Naive thymus-derived CD4-positive, alpha-beta T cell (primary cell): Measurements from ENCODE around the gene CAPZA2. TPM values are rescaled to one million over a fixed set of nuclear protein-coding genes. Genes with fewer than 3 reads are reported as not detected.

Source experiments
- ATAC-seq: fragments of 150-1000 bp; cut with Tn5 transposase; 2 replicates; pipeline ENCODE4 v1.10.0; 2021; ENCODE audit warnings: mild to moderate bottlenecking, moderate library complexity
- CTCF ChIA-PET: fragments of 350-600 bp; sonication (Branson Sonifier 250); formaldehyde crosslinking; loops from one replicate; lab custom pipeline; 2021; ENCODE audit warnings: antibody characterized with exemption; lab: Charles Lee
- POLR2A ChIA-PET: fragments of 350-600 bp; sonication (Branson Sonifier 250); formaldehyde crosslinking; loops from one replicate; lab custom pipeline; 2021; ENCODE audit warnings: antibody characterized with exemption, inconsistent platforms; lab: Charles Lee
- DNase-seq, 9 donors: peaks; one replicate each; pipeline versions ENCODE4 v3.0.0 to v3.0.0-alpha.2; 2020 to 2022; ENCODE audit warnings: mixed read lengths in 1 of 9
- H3K27ac ChIP-seq: one replicate; pipeline ENCODE4 v1.7.0; 2013; ENCODE audit warnings: mild to moderate bottlenecking, low read depth, low read length, moderate library complexity
- H3K27me3 ChIP-seq, 2 donors: one replicate each; pipeline ENCODE4 v1.7.0; 2013; ENCODE audit warnings: low read length in 2 of 2, mild to moderate bottlenecking in 2 of 2, moderate library complexity in 2 of 2; ENCODE audit not compliant: control insufficient read depth in 2 of 2, insufficient read depth in 2 of 2
- H3K36me3 ChIP-seq, 3 experiments: 1 replicate in 2 of 3; 2 replicates in 1 of 3; pipeline ENCODE4 v1.7.0; 2013; ENCODE audit warnings: low read length in 3 of 3, mild to moderate bottlenecking in 3 of 3, moderate library complexity in 1 of 3; ENCODE audit not compliant: insufficient read depth in 3 of 3, control insufficient read depth in 2 of 3
- H3K4me1 ChIP-seq, 2 donors: one replicate each; pipeline ENCODE4 v1.7.0; 2013; ENCODE audit warnings: low read length in 2 of 2, mild to moderate bottlenecking in 2 of 2, moderate library complexity in 1 of 2; ENCODE audit not compliant: control insufficient read depth in 2 of 2, insufficient read depth in 2 of 2
- H3K4me3 ChIP-seq: 2 replicates; pipeline ENCODE4 v1.7.0; 2013; ENCODE audit warnings: mild to moderate bottlenecking, low read length
- H3K9me3 ChIP-seq, 3 experiments: 1 replicate in 2 of 3; 2 replicates in 1 of 3; pipeline ENCODE4 v1.7.0; 2013; ENCODE audit warnings: low read length in 3 of 3; ENCODE audit not compliant: control insufficient read depth in 2 of 3
- H3K27ac Mint-ChIP-seq, 9 donors: one replicate each; pipeline ENCODE4 v1.8.0; 2020 to 2022; ENCODE audit warnings: mixed read lengths in 9 of 9, mild to moderate bottlenecking in 8 of 9, moderate library complexity in 5 of 9, inconsistent platforms in 2 of 9
- H3K27me3 Mint-ChIP-seq, 5 donors: one replicate each; pipeline ENCODE4 v1.8.0; 2021 to 2022; ENCODE audit warnings: mixed read lengths in 5 of 5, mild to moderate bottlenecking in 1 of 5
- H3K36me3 Mint-ChIP-seq, 5 donors: one replicate each; pipeline ENCODE4 v1.8.0; 2020 to 2022; ENCODE audit warnings: mixed read lengths in 5 of 5, mild to moderate bottlenecking in 3 of 5, inconsistent platforms in 1 of 5
- H3K4me1 Mint-ChIP-seq, 7 donors: one replicate each; pipeline ENCODE4 v1.8.0; 2020 to 2022; ENCODE audit warnings: mixed read lengths in 7 of 7, mild to moderate bottlenecking in 3 of 7, inconsistent platforms in 1 of 7
- H3K4me3 Mint-ChIP-seq, 10 donors: one replicate each; pipeline ENCODE4 v1.8.0; 2020 to 2022; ENCODE audit warnings: mild to moderate bottlenecking in 10 of 10, mixed read lengths in 10 of 10, moderate library complexity in 6 of 10, inconsistent platforms in 2 of 10
- H3K9me3 Mint-ChIP-seq, 11 donors: one replicate each; pipeline ENCODE4 v1.8.0; 2020 to 2022; ENCODE audit warnings: mixed read lengths in 11 of 11, mild to moderate bottlenecking in 4 of 11, inconsistent platforms in 1 of 11, moderate library complexity in 1 of 11
- intact Hi-C, 2 donors: fragments of 100-400 bp; cut with micrococcal nuclease; formaldehyde crosslinking; loops; one replicate each; pipeline ENCODE4 v1.15.1; 2023
- polyA plus RNA-seq, 2 donors: library from polyadenylated mRNA; unstranded; fragments of 300-500 nt; fragmentation: Illumina TruSeq; gene quantifications; one replicate each; pipeline ENCODE4 v1.2.3, GENCODE V29; 2021
- total RNA-seq, 6 experiments: library from RNA in 5 of 6; stranded (reverse) in 5 of 6; gene quantifications; 1 replicate in 5 of 6; 2 replicates in 1 of 6; pipeline ENCODE4 v1.2.3 and lab custom pipeline; 2021 to 2026

Gene CAPZA2
- total and polyA plus RNA-seq, 7 experiments from 2014 or later = 86.2 to 191 (median 118) TPM

DNA sequence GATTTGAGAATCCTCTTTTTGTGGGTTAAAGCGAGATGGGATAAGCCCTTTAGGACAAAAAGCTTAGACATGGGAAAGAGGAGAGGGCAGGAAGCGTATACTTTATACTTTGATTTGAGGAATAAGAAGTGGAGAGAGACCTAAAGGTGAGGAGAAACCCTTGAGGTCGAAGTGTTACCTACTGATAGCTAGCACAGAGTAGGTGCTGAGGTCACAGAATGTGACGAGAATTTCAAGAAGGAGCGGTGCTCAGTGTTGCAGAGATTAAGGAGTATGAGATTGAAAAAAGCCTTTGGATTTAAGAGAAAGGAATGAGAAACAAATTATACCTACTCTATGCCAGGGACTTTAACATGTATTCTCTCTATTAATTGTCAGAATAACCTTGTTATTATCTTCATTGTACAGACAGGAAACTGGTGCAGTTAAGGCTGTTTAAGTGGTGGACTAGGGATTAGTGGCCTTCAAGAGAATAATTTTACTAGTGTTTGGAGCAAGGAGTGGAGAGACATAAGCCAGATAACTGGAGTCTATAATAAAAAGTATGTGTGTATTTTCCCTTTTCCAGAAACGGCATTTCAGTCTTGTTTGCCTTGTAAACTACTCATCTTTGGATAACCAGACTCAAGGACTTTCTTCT, 8.8 kb downstream of the CAPZA2 start:
- Histone ChIP-seq H3K9me3 (no peaks in the 10 kb centered on the region), H3K27me3 (no peaks in the 10 kb centered on the region), H3K27ac (no peak overlapping the region), H3K4me1 (peaks cover 25 to 65% of the 10 kb centered on the region in 2 donors), H3K4me3 (no peak overlapping the region), H3K36me3 (no peaks in the 10 kb centered on the region)
- Mint-ChIP-seq H3K36me3 (peaks cover 0 to 18% (median 8%) of the 10 kb centered on the region in 5 donors), H3K27ac (peak overlapping the region in 6 of 9 donors; percentile 6 to 75 (median 52)), H3K9me3 (no peaks in the 10 kb centered on the region), H3K4me1 (peaks cover 61 to 90% (median 82%) of the 10 kb centered on the region in 7 donors), H3K27me3 (no peaks in the 10 kb centered on the region), H3K4me3 (peak overlapping the region in 9 of 10 donors; percentile 1 to 62 (median 46))
- ChIA-PET CTCF (interaction anchor here (1.7 kb wide), 1 partner anchor 10 kb away, joined by 4 read pairs; no protein-coding TSS in a partner anchor), POLR2A (no interaction called here)
- ATAC-seq (no peak), DNase-seq (no peak)
- intact Hi-C loops = no loop called here

DNA sequence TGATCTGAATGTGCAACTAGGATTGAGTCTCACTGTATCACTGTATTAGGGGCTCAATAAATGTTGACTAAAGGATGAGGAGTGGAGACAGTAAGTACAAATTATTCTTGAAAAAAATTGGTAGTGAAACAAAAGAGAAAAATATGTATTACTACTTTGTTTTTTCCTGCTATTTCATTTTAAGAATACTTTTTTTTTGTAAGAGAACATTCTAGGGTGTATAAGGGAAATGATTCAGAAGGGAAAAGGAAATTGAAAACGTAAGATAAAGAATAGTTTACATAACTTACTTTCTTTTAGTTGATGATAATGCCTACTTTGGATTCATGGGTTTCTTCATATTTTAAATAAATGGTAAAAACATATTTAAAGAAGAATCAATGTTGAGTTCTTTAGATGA, 9.6 kb downstream of the CAPZA2 start:
- Histone ChIP-seq H3K27me3 (no peaks in the 10 kb centered on the region), H3K4me3 (no peak overlapping the region), H3K4me1 (peaks cover 25 to 65% of the 10 kb centered on the region in 2 donors), H3K9me3 (no peaks in the 10 kb centered on the region), H3K36me3 (no peaks in the 10 kb centered on the region), H3K27ac (no peak overlapping the region)
- H3K27ac Mint-ChIP-seq = peak overlapping the region in 7 of 9 donors; percentile 5 to 81 (median 48)
- H3K27me3 Mint-ChIP-seq = no peaks in the 10 kb centered on the region
- DNase-seq = no peak
- H3K9me3 Mint-ChIP-seq = no peaks in the 10 kb centered on the region
- peaks cover 55 to 82% (median 74%) of the 10 kb centered on the region in 7 donors for H3K4me1 Mint-ChIP-seq
- intact Hi-C loops = no loop called here
- CTCF ChIA-PET = no interaction called here
- POLR2A ChIA-PET = no interaction called here
- peaks cover 0 to 15% (median 5%) of the 10 kb centered on the region in 5 donors for H3K36me3 Mint-ChIP-seq
- H3K4me3 Mint-ChIP-seq = peak overlapping the region in 9 of 10 donors; percentile 25 to 62 (median 47)
- no peak for ATAC-seq

DNA sequence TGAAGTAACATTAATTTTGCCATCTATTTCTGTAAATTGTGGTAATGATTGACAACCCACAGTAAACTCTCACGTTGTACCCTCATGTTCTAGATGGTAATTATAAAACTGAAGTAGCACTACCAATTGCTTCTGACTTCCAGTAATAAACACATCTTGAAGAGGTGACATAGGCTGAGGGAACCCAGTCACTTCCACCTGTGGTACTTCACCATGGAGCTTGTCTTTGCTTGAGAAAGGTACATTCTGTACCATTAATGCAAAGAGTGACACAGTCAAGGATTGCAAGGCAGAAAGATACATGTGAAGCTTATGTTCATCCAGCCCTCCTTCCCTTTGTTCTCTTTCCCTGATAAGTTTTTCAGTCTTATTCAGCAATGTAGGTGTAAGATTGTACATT, 11.2 kb downstream of the CAPZA2 start:
- POLR2A ChIA-PET = interaction anchor here (1.1 kb wide), 1 partner anchor 10 kb away, joined by 3 read pairs; no protein-coding TSS in a partner anchor
- no peaks in the 10 kb centered on the region for H3K9me3 ChIP-seq
- H3K27ac Mint-ChIP-seq = peak overlapping the region in 7 of 9 donors; percentile 18 to 64 (median 44)

DNA sequence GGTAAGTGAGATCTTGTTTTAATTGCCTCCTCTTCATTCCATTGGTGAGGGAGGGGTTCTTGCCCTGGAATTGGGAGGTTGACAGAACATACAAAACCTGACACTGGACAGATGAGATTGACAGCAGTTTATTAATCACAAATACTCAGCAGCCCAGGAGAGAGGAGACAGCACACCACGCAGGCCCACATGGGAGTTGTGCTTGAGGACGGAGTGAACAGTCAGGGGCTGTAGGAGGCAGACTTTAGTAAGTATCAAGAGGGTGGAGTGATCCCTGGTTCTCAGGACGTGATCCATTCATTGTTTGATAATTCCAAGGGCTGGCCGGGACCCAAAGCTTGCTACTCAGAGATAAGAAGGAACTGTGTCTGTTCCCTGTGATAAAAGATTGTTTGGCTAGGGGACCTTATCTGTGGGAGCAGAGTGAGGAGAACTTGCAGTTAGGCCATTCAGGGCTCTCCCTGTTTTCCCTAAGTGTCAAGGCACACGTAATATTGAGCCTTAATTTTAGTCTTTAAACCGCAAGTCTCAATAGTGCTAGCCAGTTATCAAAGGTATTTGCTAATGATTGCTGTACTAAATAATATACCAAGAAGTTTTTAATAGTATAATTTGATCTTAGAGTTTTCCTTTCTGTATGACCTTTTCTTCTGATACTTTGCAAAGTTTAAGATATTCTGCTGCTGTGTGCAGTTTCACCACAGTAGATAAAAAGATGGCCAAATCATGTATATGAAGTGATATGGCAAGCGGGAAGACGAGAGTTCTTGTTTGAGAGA, 14.5 kb downstream of the CAPZA2 start:
- no peaks in the 10 kb centered on the region for H3K27me3 ChIP-seq
- peaks cover 0 to 14% (median 4%) of the 10 kb centered on the region in 5 donors for H3K36me3 Mint-ChIP-seq
- ChIA-PET CTCF (no interaction called here), POLR2A (no interaction called here)
- DNase-seq (no peak), ATAC-seq (no peak)
- no peaks in the 10 kb centered on the region for H3K27me3 Mint-ChIP-seq
- intact Hi-C loops = no loop called here
- no peak overlapping the region for H3K27ac Mint-ChIP-seq
- peaks cover 17 to 54% (median 42%) of the 10 kb centered on the region in 7 donors for H3K4me1 Mint-ChIP-seq
- H3K4me3 Mint-ChIP-seq = no peak overlapping the region
- no peaks in the 10 kb centered on the region for H3K36me3 ChIP-seq
- no peaks in the 10 kb centered on the region for H3K9me3 ChIP-seq
- H3K27ac ChIP-seq = no peak overlapping the region
- H3K4me3 ChIP-seq = no peak overlapping the region
- H3K9me3 Mint-ChIP-seq = no peaks in the 10 kb centered on the region
- H3K4me1 ChIP-seq = peaks cover 11 to 32% of the 10 kb centered on the region in 2 donors

More for the DNA sequence above, 11.2 kb downstream of the CAPZA2 start:
- Histone ChIP-seq H3K4me1 (peaks cover 25 to 54% of the 10 kb centered on the region in 2 donors), H3K27me3 (no peaks in the 10 kb centered on the region), H3K4me3 (no peak overlapping the region), H3K36me3 (no peaks in the 10 kb centered on the region), H3K27ac (no peak overlapping the region)
- peaks cover 42 to 68% (median 61%) of the 10 kb centered on the region in 7 donors for H3K4me1 Mint-ChIP-seq
- DNase-seq (no peak), ATAC-seq (no peak)
- H3K4me3 Mint-ChIP-seq = peak overlapping the region in 5 of 10 donors; percentile 26 to 54 (median 50)
- no peaks in the 10 kb centered on the region for H3K9me3 Mint-ChIP-seq
- H3K36me3 Mint-ChIP-seq = peaks cover 0 to 14% (median 0%) of the 10 kb centered on the region in 5 donors
- CTCF ChIA-PET = no interaction called here
- intact Hi-C loops = no loop called here
- no peaks in the 10 kb centered on the region for H3K27me3 Mint-ChIP-seq

DNA sequence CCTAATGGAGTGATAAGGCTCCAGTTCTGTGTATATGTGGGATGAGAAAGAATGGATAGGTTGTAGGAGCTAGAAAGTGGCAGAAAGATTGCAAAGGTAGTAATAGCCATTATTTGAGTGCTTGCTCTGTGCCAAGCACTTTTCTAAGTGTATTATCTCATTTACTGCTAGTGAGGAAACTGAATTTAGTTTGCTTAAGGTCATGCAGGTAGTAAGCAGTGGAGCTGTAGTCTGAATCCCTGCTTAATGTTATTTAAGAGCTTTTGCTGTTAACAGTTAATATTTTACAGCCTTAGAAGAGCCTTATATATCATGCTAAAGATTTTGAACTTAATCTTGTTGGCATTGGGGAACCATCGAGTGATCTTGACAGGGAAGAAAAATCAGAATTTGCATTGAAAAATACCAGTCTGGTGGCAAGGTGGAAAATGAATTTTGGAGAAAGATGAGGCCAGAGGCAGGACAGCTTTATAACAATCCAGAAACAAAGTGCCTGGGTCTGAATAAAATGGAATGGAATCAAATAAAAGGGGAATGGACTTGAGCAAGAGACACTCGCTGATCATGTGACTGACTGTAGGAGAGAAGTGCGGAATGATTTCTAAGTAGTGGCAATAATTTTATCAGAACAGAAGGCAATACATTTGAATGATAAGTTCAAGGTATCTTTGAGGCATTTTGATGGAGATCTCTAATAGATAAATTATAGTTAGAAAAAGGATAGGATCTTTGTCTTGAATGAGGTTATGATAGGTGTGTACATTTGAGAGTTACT, 15.2 kb downstream of the CAPZA2 start:
- H3K4me3 Mint-ChIP-seq = no peak overlapping the region
- peaks cover 0 to 13% (median 4%) of the 10 kb centered on the region in 5 donors for H3K36me3 Mint-ChIP-seq
- DNase-seq (no peak), ATAC-seq (no peak)
- ChIA-PET CTCF (no interaction called here), POLR2A (no interaction called here)
- intact Hi-C loops = no loop called here
- Histone ChIP-seq H3K36me3 (no peaks in the 10 kb centered on the region), H3K27ac (no peak overlapping the region), H3K27me3 (no peaks in the 10 kb centered on the region), H3K4me3 (no peak overlapping the region), H3K4me1 (peaks cover 6 to 24% of the 10 kb centered on the region in 2 donors), H3K9me3 (no peaks in the 10 kb centered on the region)
- no peaks in the 10 kb centered on the region for H3K9me3 Mint-ChIP-seq
- H3K27me3 Mint-ChIP-seq = no peaks in the 10 kb centered on the region
- peaks cover 14 to 51% (median 39%) of the 10 kb centered on the region in 7 donors for H3K4me1 Mint-ChIP-seq
- H3K27ac Mint-ChIP-seq = no peak overlapping the region

DNA sequence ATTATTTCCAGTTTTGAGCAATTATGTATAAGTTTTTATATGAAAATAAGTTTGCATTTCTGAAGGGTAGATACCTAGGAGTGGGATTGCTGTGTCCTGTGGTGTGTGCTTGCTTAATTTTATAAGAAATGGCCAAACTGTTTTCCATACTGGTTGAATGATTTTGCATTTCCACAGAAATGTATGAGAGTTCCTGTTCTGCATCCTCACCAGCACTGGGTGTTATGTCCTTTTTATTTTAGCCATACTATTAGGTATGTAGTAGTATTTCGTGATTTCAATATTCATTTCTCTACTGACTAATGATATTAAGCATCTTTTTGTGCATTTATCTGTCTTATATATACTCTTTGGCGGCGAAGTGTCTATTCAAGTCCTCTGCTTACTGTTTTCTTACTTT, 22.3 kb downstream of the CAPZA2 start:
- intact Hi-C loops = no loop called here
- CTCF ChIA-PET = no interaction called here
- no peak for ATAC-seq

More for the DNA sequence above, 22.3 kb downstream of the CAPZA2 start:
- H3K27me3 Mint-ChIP-seq = no peaks in the 10 kb centered on the region
- Histone ChIP-seq H3K4me3 (no peak overlapping the region), H3K9me3 (no peaks in the 10 kb centered on the region), H3K27ac (no peak overlapping the region), H3K27me3 (no peaks in the 10 kb centered on the region), H3K4me1 (peaks cover 0 to 3% of the 10 kb centered on the region in 2 donors), H3K36me3 (peaks cover 0 to 5% (median 0%) of the 10 kb centered on the region in 3 experiments)
- POLR2A ChIA-PET = no interaction called here
- peaks cover 15 to 56% (median 40%) of the 10 kb centered on the region in 7 donors for H3K4me1 Mint-ChIP-seq
- DNase-seq = no peak
- peaks cover 5 to 43% (median 27%) of the 10 kb centered on the region in 5 donors for H3K36me3 Mint-ChIP-seq
- no peak overlapping the region for H3K27ac Mint-ChIP-seq
- peaks cover 0 to 11% (median 2%) of the 10 kb centered on the region in 11 donors for H3K9me3 Mint-ChIP-seq
- H3K4me3 Mint-ChIP-seq = peak overlapping the region in 1 of 10 donors; percentile 10
